IMR-90 (cell line): ENCODE results near the gene MAGI2. TPM values are rescaled to one million over a fixed set of nuclear protein-coding genes. Genes with fewer than 3 reads are reported as not detected.

Experiments
- ATAC-seq: fragments of 200-7000 bp; cut with Tn5 transposase; 2 replicates; pipeline ENCODE4 v1.9.1; 2020; ENCODE audit warnings: low read depth, mild to moderate bottlenecking, moderate library complexity
- BruUV-seq: library from RNA; stranded (reverse); fragments of 400-500 nt; replicated peaks from 2 replicates; lab custom pipeline; 2021; lab: Mats Ljungman, UMichigan
- CTCF ChIA-PET: fragments of 300-600 bp; formaldehyde crosslinking; extraction: SDS; loops from one replicate; lab custom pipeline; 2021; ENCODE audit warnings: antibody characterized with exemption; lab: Yijun Ruan, JAX
- POLR2A ChIA-PET: fragments of 300-600 bp; sonication (Branson Sonifier 250); formaldehyde crosslinking; loops from one replicate; lab custom pipeline; 2022; ENCODE audit warnings: antibody characterized with exemption; ENCODE audit not compliant: unreplicated experiment; lab: Charles Lee
- DNase-seq: peaks from one replicate; pipeline ENCODE4 v3.0.0; 2013
- H2AFZ ChIP-seq: replicated peaks from 2 replicates; pipeline ENCODE3; 2013; ENCODE audit warnings: low read length, mild to moderate bottlenecking; ENCODE audit not compliant: poor library complexity
- H2AK5ac ChIP-seq: 2 replicates; pipeline ENCODE4 v1.6.1; 2013; ENCODE audit warnings: low read depth, low read length, inconsistent platforms
- H2AK9ac ChIP-seq: replicated peaks from 2 replicates; pipeline ENCODE3; 2013; ENCODE audit warnings: mild to moderate bottlenecking, low read depth, low read length, moderate library complexity; ENCODE audit not compliant: poor library complexity
- H2BK120ac ChIP-seq: 2 replicates; pipeline ENCODE4 v1.6.1; 2013; ENCODE audit warnings: low read depth, low read length, inconsistent platforms
- H2BK15ac ChIP-seq: 3 replicates; pipeline ENCODE4 v1.6.1; 2013; ENCODE audit warnings: low read depth, low read length, inconsistent platforms
- H2BK20ac ChIP-seq: 2 replicates; pipeline ENCODE4 v1.6.1; 2013; ENCODE audit warnings: low read depth, mild to moderate bottlenecking, inconsistent platforms, low read length, moderate library complexity
- H2BK5ac ChIP-seq: 2 replicates; pipeline ENCODE4 v1.6.1; 2013; ENCODE audit warnings: mild to moderate bottlenecking, low read depth, low read length, inconsistent platforms; ENCODE audit not compliant: poor library complexity, severe bottlenecking
- H3K14ac ChIP-seq: replicated peaks from 2 replicates; pipeline ENCODE4 v1.6.1; 2013; ENCODE audit warnings: low read depth, low read length, inconsistent platforms
- H3K18ac ChIP-seq: 2 replicates; pipeline ENCODE4 v1.6.1; 2013; ENCODE audit warnings: low read depth, low read length, control low read depth
- H3K23ac ChIP-seq: 2 replicates; pipeline ENCODE4 v1.6.1; 2013; ENCODE audit warnings: low read depth, low read length, inconsistent platforms
- H3K27ac ChIP-seq: 2 replicates; pipeline ENCODE4 v1.5.1; 2013; ENCODE audit warnings: mild to moderate bottlenecking, control low read depth, low read length; ENCODE audit not compliant: insufficient read depth
- H3K27me3 ChIP-seq: 2 replicates; pipeline ENCODE4 v1.6.1; 2013; ENCODE audit warnings: low read length; ENCODE audit not compliant: control insufficient read depth, insufficient read depth
- H3K36me3 ChIP-seq: 2 replicates; pipeline ENCODE4 v1.6.1; 2013; ENCODE audit warnings: low read length, mixed read lengths; ENCODE audit not compliant: control insufficient read depth, insufficient read depth
- H3K4ac ChIP-seq: 2 replicates; pipeline ENCODE4 v1.6.1; 2013; ENCODE audit warnings: low read depth, low read length, inconsistent platforms
- H3K4me1 ChIP-seq: 2 replicates; pipeline ENCODE4 v1.6.1; 2013; ENCODE audit warnings: low read length, mixed read lengths; ENCODE audit not compliant: control insufficient read depth, insufficient read depth
- H3K4me2 ChIP-seq: 2 replicates; pipeline ENCODE4 v1.6.1; 2013; ENCODE audit warnings: low read depth, mild to moderate bottlenecking, control low read depth, low read length, moderate library complexity
- H3K4me3 ChIP-seq: 2 replicates; pipeline ENCODE4 v1.5.1; 2013; ENCODE audit warnings: low read depth, mild to moderate bottlenecking, control low read depth, low read length, moderate library complexity; ENCODE audit not compliant: insufficient read depth
- H3K56ac ChIP-seq: 2 replicates; pipeline ENCODE4 v1.6.1; 2013; ENCODE audit warnings: low read length, inconsistent platforms; ENCODE audit not compliant: insufficient read depth; ENCODE audit errors: extremely low read depth
- H3K79me1 ChIP-seq, 2 experiments: 2 replicates each; pipeline ENCODE4 v1.6.1; 2013; ENCODE audit warnings: low read length in 2 of 2, inconsistent platforms in 1 of 2, low read depth in 1 of 2
- H3K9ac ChIP-seq: 2 replicates; pipeline ENCODE4 v1.6.1; 2013; ENCODE audit warnings: low read depth, low read length, control low read depth
- H3K9me1 ChIP-seq: 2 replicates; pipeline ENCODE4 v1.6.1; 2013; ENCODE audit warnings: low read length, inconsistent platforms; ENCODE audit not compliant: insufficient read depth
- H3K9me3 ChIP-seq: 2 replicates; pipeline ENCODE4 v1.6.1; 2013; ENCODE audit warnings: low read length; ENCODE audit not compliant: control insufficient read depth, insufficient read depth
- H4K20me1 ChIP-seq: 2 replicates; pipeline ENCODE4 v1.6.1; 2013; ENCODE audit warnings: low read length, inconsistent platforms; ENCODE audit not compliant: insufficient read depth
- H4K5ac ChIP-seq: 2 replicates; pipeline ENCODE4 v1.6.1; 2013; ENCODE audit warnings: mild to moderate bottlenecking, low read depth, low read length, control low read depth
- H4K8ac ChIP-seq, 2 experiments: 2 replicates each; pipeline ENCODE4 v1.6.1; 2013; ENCODE audit warnings: low read depth in 2 of 2, low read length in 2 of 2, control low read depth in 1 of 2, inconsistent platforms in 1 of 2
- H4K91ac ChIP-seq: 2 replicates; pipeline ENCODE4 v1.6.1; 2013; ENCODE audit warnings: low read depth, low read length, inconsistent platforms; ENCODE audit not compliant: insufficient read depth
- CTCF ChIP-seq: conservative IDR thresholded peaks from 2 replicates; pipeline ENCODE4 v1.5.1; 2012; ENCODE audit warnings: mild to moderate bottlenecking, low read depth, low read length, improper control_type of control experiment
- POLR2A ChIP-seq: IDR thresholded peaks from 2 replicates; pipeline ENCODE4 v1.6.1; 2012; ENCODE audit warnings: mild to moderate bottlenecking, low read depth, low read length
- RAD21 ChIP-seq: IDR thresholded peaks from 2 replicates; pipeline ENCODE4 v1.6.1; 2012; ENCODE audit warnings: low read length, improper control_type of control experiment
- SMC3 ChIP-seq: fragments of 150-350 bp; IDR thresholded peaks from 2 replicates; pipeline ENCODE4 v1.6.1; 2016; ENCODE audit warnings: low read depth, mild to moderate bottlenecking, antibody characterized with exemption, low read length, moderate library complexity
- WGBS, 2 experiments: methylation state at CpG; one replicate each; pipeline versions ENCODE4 v1.1.5 to v1.1.7; 2013; ENCODE audit warnings: missing lambda C conversion rate in 2 of 2; ENCODE audit not compliant: insufficient read length in 1 of 2; ENCODE audit errors: extremely low coverage in 2 of 2; 5-methylcytosine and 5-hydroxymethylcytosine counted together
- dilution Hi-C: fragments of 300-500 bp; cut with HindIII; formaldehyde crosslinking; loops from one replicate; pipeline ENCODE4 v1.14.3; 2018; ENCODE audit warnings: low sequenced_read_pairs; ENCODE audit not compliant: unreplicated experiment
- in situ Hi-C: fragments of 300-500 bp; cut with MboI; formaldehyde crosslinking; loops from 3 replicates; pipeline ENCODE4 v1.14.3; 2019; ENCODE audit warnings: low sequenced_read_pairs, inconsistent platforms, mixed read lengths
- intact Hi-C: fragments of 100-400 bp; cut with micrococcal nuclease; formaldehyde crosslinking; loops from 2 replicates; pipeline ENCODE4 v1.10.0; 2022
- polyA plus RNA-seq, 3 experiments: library from polyadenylated mRNA; depleted of rRNA; stranded (reverse); fragments of >200 nt; gene quantifications; 2 replicates each; pipeline ENCODE4 v1.2.3, GENCODE V29; 2012; ENCODE audit warnings: low replicate concordance in 1 of 3
- total RNA-seq: library from RNA; depleted of rRNA; stranded (reverse); fragments of >200 nt; gene quantifications from 2 replicates; pipeline ENCODE4 v1.2.3, GENCODE V29; 2012

The MAGI2 gene
- total and polyA plus RNA-seq, 2 of the 4 experiments (the other 2 are of a cell fraction): 2.5 to 17.9 TPM

DNA sequence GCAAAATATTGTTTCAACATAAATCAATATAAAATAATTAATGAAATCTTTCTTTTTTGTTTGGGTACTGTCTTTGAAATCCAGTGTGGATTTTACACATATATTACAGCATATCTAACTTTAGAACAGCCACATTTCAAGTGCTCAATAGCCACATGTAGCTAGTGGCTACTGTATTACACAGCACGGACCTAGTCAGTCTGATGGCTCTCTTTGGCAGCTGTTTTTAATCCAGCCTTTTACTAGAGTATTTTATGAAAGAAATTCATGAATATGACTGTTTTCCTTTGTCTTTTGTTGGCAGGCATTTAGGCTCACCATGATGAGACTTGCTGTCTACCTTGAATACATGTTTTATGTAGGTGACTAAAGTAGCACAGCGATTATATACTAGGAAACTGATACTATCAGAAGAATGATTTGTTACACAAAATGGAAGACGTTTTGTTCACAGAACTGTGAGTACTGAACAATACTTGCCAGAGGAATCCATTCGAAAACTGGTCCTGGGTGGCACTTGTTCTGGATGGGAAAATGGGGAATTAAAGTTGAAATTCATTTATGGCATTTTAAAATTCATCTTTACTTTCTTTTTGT, 1268.2 kb downstream of the MAGI2 start:
- intact Hi-C loops: no loop called here
- H3K56ac ChIP-seq: no peak overlapping the region
- no peak overlapping the region for H3K18ac ChIP-seq
- H3K9ac ChIP-seq: no peak overlapping the region
- no peak overlapping the region for H2BK120ac ChIP-seq
- POLR2A ChIA-PET: no interaction called here
- H2BK20ac ChIP-seq: no peak overlapping the region
- H3K4me3 ChIP-seq: no peak overlapping the region
- H3K9me3 ChIP-seq: no peaks in the 10 kb centered on the region
- DNase-seq (no peak), ATAC-seq (no peak)
- H2BK15ac ChIP-seq: no peak overlapping the region
- H3K4me2 ChIP-seq: no peak overlapping the region
- no peak overlapping the region for H3K4ac ChIP-seq
- in situ Hi-C loops: no loop called here
- H3K27ac ChIP-seq: no peak overlapping the region
- dilution Hi-C loops: no loop called here
- H2AK5ac ChIP-seq: no peak overlapping the region
- 20% methylated on average over 1 of the region's 4 CpGs; no CpG with 5 or more reads in 1 of the 2 experiments for WGBS, 2 experiments
- no peaks in the 10 kb centered on the region for H4K20me1 ChIP-seq
- no TSS peak for BruUV-seq
- no peaks in the 10 kb centered on the region for H3K79me1 ChIP-seq
- H3K36me3 ChIP-seq: no peaks in the 10 kb centered on the region
- CTCF ChIA-PET: interaction anchor here (0.9 kb wide), 1 partner anchor 11 kb away, joined by 3 read pairs; no protein-coding TSS in a partner anchor
- H3K23ac ChIP-seq: no peak overlapping the region
- H2BK5ac ChIP-seq: no peak overlapping the region
- H3K27me3 ChIP-seq: no peaks in the 10 kb centered on the region
- peaks cover 2% of the 10 kb centered on the region; the same call in 1 of the 2 replicates for H3K4me1 ChIP-seq
- H4K8ac ChIP-seq: no peak overlapping the region
- no peak overlapping the region for H2AK9ac ChIP-seq
- no peaks in the 10 kb centered on the region for H3K9me1 ChIP-seq
- TF ChIP-seq RAD21 (no peak), POLR2A (no peak), CTCF (no peak), SMC3 (no peak)
- no peak overlapping the region for H3K14ac ChIP-seq
- no peak overlapping the region for H4K5ac ChIP-seq
- no peak overlapping the region for H2AFZ ChIP-seq
- H4K91ac ChIP-seq: no peak overlapping the region
